Nephron progenitor cell (in vitro differentiated cells): Measurements from ENCODE around the gene AP1M1.

Experiments used
- DNase-seq: peaks from one replicate; pipeline ENCODE4 v3.0.0; 2021
- H3K27ac Mint-ChIP-seq: 2 replicates; pipeline ENCODE4 v1.8.0; 2021; ENCODE audit warnings: mild to moderate bottlenecking, moderate library complexity, mixed read lengths
- H3K27me3 Mint-ChIP-seq: 2 replicates; pipeline ENCODE4 v1.8.0; 2021; ENCODE audit warnings: mild to moderate bottlenecking, low read depth, mixed read lengths; ENCODE audit not compliant: poor library complexity
- H3K36me3 Mint-ChIP-seq: 2 replicates; pipeline ENCODE4 v1.8.0; 2021; ENCODE audit warnings: low read depth, mixed read lengths
- H3K4me1 Mint-ChIP-seq: 2 replicates; pipeline ENCODE4 v1.8.0; 2021; ENCODE audit warnings: mixed read lengths
- H3K4me3 Mint-ChIP-seq: 2 replicates; pipeline ENCODE4 v1.8.0; 2021; ENCODE audit warnings: mild to moderate bottlenecking, moderate library complexity, mixed read lengths
- H3K9me3 Mint-ChIP-seq: 2 replicates; pipeline ENCODE4 v1.8.0; 2021; ENCODE audit warnings: mild to moderate bottlenecking, moderate library complexity, mixed read lengths
- CTCF ChIP-seq: fragments of 200-600 bp; sonication (generic); IDR thresholded peaks from 2 replicates; pipeline ENCODE4 v1.5.0; 2021; ENCODE audit warnings: antibody characterized with exemption

The AP1M1 gene

GRCh38 chr19:16233836-16234551 lies 36.3 kb downstream of the AP1M1 start:
- no peaks in the 10 kb centered on the region for H3K4me1 Mint-ChIP-seq
- peaks cover 54% of the 10 kb centered on the region for H3K36me3 Mint-ChIP-seq
- no peak for TF ChIP-seq CTCF

GRCh38 chr19:16234552-16235445 lies 37.1 kb downstream of the AP1M1 start:
- Mint-ChIP-seq H3K27ac (peak overlapping the region; percentile 51), H3K4me3 (no peak overlapping the region), H3K27me3 (no peaks in the 10 kb centered on the region), H3K36me3 (peaks cover 48% of the 10 kb centered on the region), H3K9me3 (peaks cover 10% of the 10 kb centered on the region), H3K4me1 (no peaks in the 10 kb centered on the region)
- TF ChIP-seq CTCF = no peak
- no peak for DNase-seq

More at GRCh38 chr19:16233836-16234551, 36.3 kb downstream of the AP1M1 start:
- H3K27ac Mint-ChIP-seq = no peak overlapping the region
- peaks cover 10% of the 10 kb centered on the region for H3K9me3 Mint-ChIP-seq
- H3K27me3 Mint-ChIP-seq = no peaks in the 10 kb centered on the region
- no peak overlapping the region for H3K4me3 Mint-ChIP-seq
- no peak for DNase-seq

GRCh38 chr19:16235811-16236652 lies 38.3 kb downstream of the AP1M1 start:
- no peak for DNase-seq
- no peak for TF ChIP-seq CTCF
- H3K36me3 Mint-ChIP-seq = peaks cover 40% of the 10 kb centered on the region
- H3K27ac Mint-ChIP-seq = peak overlapping the region; percentile 82
- H3K4me1 Mint-ChIP-seq = no peaks in the 10 kb centered on the region
- H3K27me3 Mint-ChIP-seq = peaks cover 4% of the 10 kb centered on the region
- H3K9me3 Mint-ChIP-seq = peaks cover 10% of the 10 kb centered on the region
- no peak overlapping the region for H3K4me3 Mint-ChIP-seq

GRCh38 chr19:16244091-16244490 lies 46.4 kb downstream of the AP1M1 start:
- Mint-ChIP-seq H3K4me1 (peaks cover 3% of the 10 kb centered on the region), H3K36me3 (no peaks in the 10 kb centered on the region), H3K27me3 (peaks cover 22% of the 10 kb centered on the region), H3K27ac (no peak overlapping the region), H3K9me3 (no peaks in the 10 kb centered on the region), H3K4me3 (no peak overlapping the region)
- TF ChIP-seq CTCF = no peak
- no peak for DNase-seq

GRCh38 chr19:16247353-16248182 lies 49.9 kb downstream of the AP1M1 start:
- Mint-ChIP-seq H3K9me3 (no peaks in the 10 kb centered on the region), H3K36me3 (no peaks in the 10 kb centered on the region), H3K4me3 (no peak overlapping the region), H3K27me3 (peaks cover 20% of the 10 kb centered on the region), H3K4me1 (peaks cover 3% of the 10 kb centered on the region), H3K27ac (no peak overlapping the region)
- TF ChIP-seq CTCF = peak; percentile 83
- DNase-seq = peak; percentile 96
